Measurements from ENCODE around the gene ATG14. TPM values are rescaled to one million over a fixed set of nuclear protein-coding genes. Genes with fewer than 3 reads are reported as not detected.
A peak's percentile ranks its signal among the peaks of the same experiment; 100 is the strongest.

ATG14 gene
- total RNA-seq, 3 donors from 2014 or later (not counting 1 experiment from before 2014, with no cell fraction given): 18.1 to 23.1 (median 20.5) TPM

DNA sequence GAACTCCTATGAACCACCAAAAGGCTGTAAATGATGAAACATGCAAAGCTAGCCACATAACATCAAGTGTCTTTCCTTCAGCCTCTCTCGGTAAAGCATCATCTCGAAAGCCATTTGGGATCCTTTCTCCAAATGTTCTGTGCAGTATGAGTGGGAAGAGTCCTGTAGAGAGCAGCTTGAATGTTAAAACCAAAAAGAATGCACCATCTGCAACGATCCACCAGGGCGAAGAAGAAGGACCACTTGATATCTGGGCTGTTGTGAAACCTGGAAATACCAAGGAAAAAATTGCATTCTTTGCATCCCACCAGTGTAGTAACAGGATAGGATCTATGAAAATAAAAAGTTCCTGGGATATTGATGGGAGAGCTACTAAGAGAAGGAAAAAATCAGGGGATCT is 61.2 kb downstream of the ATG14 start:
- ATAC-seq: no peak
- Histone ChIP-seq H3K4me1 (ENCODE audit: control insufficient read depth, insufficient read depth, low read length) (peaks cover 17% of the 10 kb centered on the region), H3K27me3 (ENCODE audit: control insufficient read depth, insufficient read depth, low read length) (no peaks in the 10 kb centered on the region), H3K36me3 (ENCODE audit: control insufficient read depth, insufficient read depth, low read length) (peaks cover 26% of the 10 kb centered on the region), H3K27ac (ENCODE audit: low read length) (no peak overlapping the region), H3K4me3 (ENCODE audit: low read length) (no peak overlapping the region), H3K9me3 (ENCODE audit: control insufficient read depth, insufficient read depth, low read length) (no peaks in the 10 kb centered on the region)
- DNase-seq: no peak
- H3K36me3 Mint-ChIP-seq: peaks cover 6% of the 10 kb centered on the region
- peak overlapping the region in 1 of 2 donors; percentile 49 for H3K27ac Mint-ChIP-seq
- H3K27me3 Mint-ChIP-seq (ENCODE audit: low read depth in 2 of 2): no peaks in the 10 kb centered on the region
- WGBS (ENCODE audit: insufficient coverage): 97% methylated on average over 4 of the region's 4 CpGs
- H3K9me3 Mint-ChIP-seq: no peaks in the 10 kb centered on the region
- intact Hi-C loops (cut with micrococcal nuclease): no loop called here
- peaks cover 47 to 57% of the 10 kb centered on the region in 2 donors for H3K4me1 Mint-ChIP-seq
- no peak for TF ChIP-seq CTCF (IDR thresholded peaks at IDR 0.05)
- H3K4me3 Mint-ChIP-seq: no peak overlapping the region

GRCh38 chr14:55349565-55349964 is 62.1 kb downstream of the ATG14 start:
- Mint-ChIP-seq H3K27ac (no peak overlapping the region), H3K4me3 (no peak overlapping the region), H3K9me3 (no peaks in the 10 kb centered on the region), H3K4me1 (peaks cover 53 to 62% of the 10 kb centered on the region in 2 donors), H3K27me3 (ENCODE audit: low read depth in 2 of 2) (no peaks in the 10 kb centered on the region), H3K36me3 (peaks cover 6% of the 10 kb centered on the region)
- no peak overlapping the region for H3K27ac ChIP-seq (ENCODE audit: low read length)
- intact Hi-C loops (cut with micrococcal nuclease): no loop called here
- WGBS (ENCODE audit: insufficient coverage): 88% methylated on average over 12 of the region's 12 CpGs
- no peak overlapping the region for H3K4me3 ChIP-seq (ENCODE audit: low read length)
- H3K36me3 ChIP-seq (ENCODE audit: control insufficient read depth, insufficient read depth, low read length): peaks cover 26% of the 10 kb centered on the region
- no peaks in the 10 kb centered on the region for H3K9me3 ChIP-seq (ENCODE audit: control insufficient read depth, insufficient read depth, low read length)
- TF ChIP-seq CTCF (IDR thresholded peaks at IDR 0.05): no peak
- peaks cover 13% of the 10 kb centered on the region for H3K4me1 ChIP-seq (ENCODE audit: control insufficient read depth, insufficient read depth, low read length)
- DNase-seq (no peak), ATAC-seq (no peak)
- H3K27me3 ChIP-seq (ENCODE audit: control insufficient read depth, insufficient read depth, low read length): no peaks in the 10 kb centered on the region

GRCh38 chr14:55348766-55349453 is 62.7 kb downstream of the ATG14 start:
- no peak for TF ChIP-seq CTCF (IDR thresholded peaks at IDR 0.05)
- peaks cover 26% of the 10 kb centered on the region for H3K36me3 ChIP-seq (ENCODE audit: control insufficient read depth, insufficient read depth, low read length)
- Mint-ChIP-seq H3K4me3 (no peak overlapping the region), H3K36me3 (peaks cover 6% of the 10 kb centered on the region), H3K27me3 (ENCODE audit: low read depth in 2 of 2) (no peaks in the 10 kb centered on the region), H3K4me1 (peaks cover 53 to 62% of the 10 kb centered on the region in 2 donors), H3K9me3 (no peaks in the 10 kb centered on the region), H3K27ac (no peak overlapping the region)
- ATAC-seq (no peak), DNase-seq (peak in 1 of 2 donors; percentile 15)
- WGBS (ENCODE audit: insufficient coverage): 69% methylated on average over 3 of the region's 4 CpGs
- H3K27me3 ChIP-seq (ENCODE audit: control insufficient read depth, insufficient read depth, low read length): no peaks in the 10 kb centered on the region
- H3K4me3 ChIP-seq (ENCODE audit: low read length): no peak overlapping the region
- no peaks in the 10 kb centered on the region for H3K9me3 ChIP-seq (ENCODE audit: control insufficient read depth, insufficient read depth, low read length)
- H3K4me1 ChIP-seq (ENCODE audit: control insufficient read depth, insufficient read depth, low read length): peaks cover 6% of the 10 kb centered on the region
- intact Hi-C loops (cut with micrococcal nuclease): no loop called here
- no peak overlapping the region for H3K27ac ChIP-seq (ENCODE audit: low read length)

GRCh38 chr14:55347748-55348147 is 63.9 kb downstream of the ATG14 start:
- Mint-ChIP-seq H3K9me3 (no peaks in the 10 kb centered on the region), H3K27ac (no peak overlapping the region), H3K4me3 (no peak overlapping the region), H3K27me3 (ENCODE audit: low read depth in 2 of 2) (no peaks in the 10 kb centered on the region), H3K4me1 (peaks cover 54 to 60% of the 10 kb centered on the region in 2 donors), H3K36me3 (peaks cover 6% of the 10 kb centered on the region)
- no peaks in the 10 kb centered on the region for H3K9me3 ChIP-seq (ENCODE audit: control insufficient read depth, insufficient read depth, low read length)
- ATAC-seq (no peak), DNase-seq (no peak)
- peaks cover 3% of the 10 kb centered on the region for H3K4me1 ChIP-seq (ENCODE audit: control insufficient read depth, insufficient read depth, low read length)
- H3K27ac ChIP-seq (ENCODE audit: low read length): no peak overlapping the region
- no peak for TF ChIP-seq CTCF (IDR thresholded peaks at IDR 0.05)
- intact Hi-C loops (cut with micrococcal nuclease): no loop called here
- 100% methylated on average over 1 of the region's 3 CpGs for WGBS (ENCODE audit: insufficient coverage)
- no peak overlapping the region for H3K4me3 ChIP-seq (ENCODE audit: low read length)
- H3K36me3 ChIP-seq (ENCODE audit: control insufficient read depth, insufficient read depth, low read length): peaks cover 25% of the 10 kb centered on the region
- H3K27me3 ChIP-seq (ENCODE audit: control insufficient read depth, insufficient read depth, low read length): no peaks in the 10 kb centered on the region

Data from natural killer cell (primary cell).